HCT116 (cell line): ENCODE results near the gene COTL1. TPM values are rescaled to one million over a fixed set of nuclear protein-coding genes. Genes with fewer than 3 reads are reported as not detected.

Experiments
- ATAC-seq: fragments of 200-7000 bp; cut with Tn5 transposase; 2 replicates; pipeline ENCODE4 v1.9.1; 2020; ENCODE audit warnings: mild to moderate bottlenecking, moderate library complexity
- BruUV-seq: library from RNA; stranded (reverse); fragments of 400-500 nt; replicated peaks from 2 replicates; lab custom pipeline; 2021; lab: Mats Ljungman, UMichigan
- CTCF ChIA-PET: fragments of 300-600 bp; sonication (Branson Sonifier 250); formaldehyde crosslinking; loops from one replicate; lab custom pipeline; 2021; ENCODE audit warnings: antibody characterized with exemption; lab: Charles Lee
- POLR2A ChIA-PET: fragments of 300-600, 350-600 bp; sonication (Branson Sonifier 250); formaldehyde crosslinking; loops from one replicate; lab custom pipeline; 2021; ENCODE audit warnings: antibody characterized with exemption; lab: Charles Lee
- RAD21 ChIA-PET, 2 experiments: fragments of 300-600 bp; sonication (Branson Sonifier 250); formaldehyde crosslinking; loops; one replicate each; lab custom pipeline; 2023; ENCODE audit warnings: low total read pairs in 2 of 2; ENCODE audit not compliant: uncharacterized antibody in 2 of 2, unreplicated experiment in 2 of 2, low non-redundant PET in 1 of 2; lab: Charles Lee
- DNase-seq: peaks from one replicate; pipeline ENCODE4 v3.0.0-alpha.2; 2010; ENCODE audit warnings: low read depth, low spot score
- H2AFZ ChIP-seq: fragments of 200-600 bp; shearing (Covaris generic), sonication (generic); 2 replicates; pipeline ENCODE4 v1.6.1; 2017; ENCODE audit warnings: low read depth, mixed run types, mixed read lengths, antibody characterized with exemption, low read length; ENCODE audit not compliant: poor library complexity, severe bottlenecking
- H3K27ac ChIP-seq: 2 replicates; pipeline ENCODE4 v1.5.1; 2012; ENCODE audit warnings: low read depth, low read length
- H3K27me3 ChIP-seq: fragments of 200-600 bp; sonication (generic); 2 replicates; pipeline ENCODE4 v1.6.1; 2016; ENCODE audit warnings: mixed run types, low read length, mixed read lengths; ENCODE audit not compliant: insufficient read depth
- H3K36me3 ChIP-seq, 2 experiments: fragments of 200-500 bp in 1 of 2; fragments of 200-600 bp in 1 of 2; sonication (Bioruptor generic) in 1 of 2; sonication (generic) in 1 of 2; 2 replicates each; pipeline versions ENCODE4 v1.5.1 to v1.6.1; 2014 to 2016; ENCODE audit warnings: low read length in 2 of 2, inconsistent platforms in 1 of 2, mixed read lengths in 1 of 2, mixed run types in 1 of 2; ENCODE audit not compliant: insufficient read depth in 2 of 2, control insufficient read depth in 1 of 2
- H3K4me1 ChIP-seq, 2 experiments: fragments of 200-600 bp in 1 of 2; sonication (generic) in 1 of 2; 2 replicates each; pipeline versions ENCODE4 v1.5.1 to v1.6.1; 2012 to 2017; ENCODE audit warnings: low read length in 2 of 2, inconsistent platforms in 1 of 2, mild to moderate bottlenecking in 1 of 2, mixed read lengths in 1 of 2, mixed run types in 1 of 2, moderate library complexity in 1 of 2; ENCODE audit not compliant: insufficient read depth in 2 of 2, control insufficient read depth in 1 of 2
- H3K4me2 ChIP-seq: fragments of 200-600 bp; sonication (generic); 2 replicates; pipeline ENCODE4 v1.6.1; 2017; ENCODE audit warnings: mixed run types, low read length, mixed read lengths
- H3K4me3 ChIP-seq, 2 experiments: fragments of 200-600 bp in 1 of 2; sonication (generic) in 1 of 2; replicated peaks in 1 of 2; 2 replicates each; pipeline ENCODE4 v1.5.1; 2011 to 2016; ENCODE audit warnings: low read length in 2 of 2, control low read depth in 1 of 2, low read depth in 1 of 2, mild to moderate bottlenecking in 1 of 2, mixed read lengths in 1 of 2, mixed run types in 1 of 2
- H3K79me2 ChIP-seq: fragments of 200-600 bp; sonication (generic); 2 replicates; pipeline ENCODE4 v1.6.1; 2017; ENCODE audit warnings: mild to moderate bottlenecking, mixed run types, low read length, moderate library complexity, mixed read lengths; ENCODE audit not compliant: insufficient read depth
- H3K9ac ChIP-seq: fragments of 200-600 bp; sonication (generic); 2 replicates; pipeline ENCODE4 v1.6.1; 2016; ENCODE audit warnings: low read length, mixed read lengths
- H3K9me2 ChIP-seq: fragments of 200-600 bp; sonication (generic), shearing (Covaris generic); 2 replicates; pipeline ENCODE4 v1.6.1; 2017; ENCODE audit warnings: mixed run types, mild to moderate bottlenecking, moderate library complexity; ENCODE audit not compliant: insufficient read depth
- H3K9me3 ChIP-seq, 2 experiments: fragments of 200-500 bp in 1 of 2; fragments of 200-600 bp in 1 of 2; sonication (Bioruptor generic) in 1 of 2; sonication (generic) in 1 of 2; 2 replicates each; pipeline ENCODE4 v1.6.1; 2014 to 2017; ENCODE audit warnings: low read length in 2 of 2, mixed read lengths in 2 of 2, inconsistent platforms in 1 of 2, low read depth in 1 of 2, mild to moderate bottlenecking in 1 of 2, mixed run types in 1 of 2, moderate library complexity in 1 of 2; ENCODE audit not compliant: control insufficient read depth in 1 of 2, insufficient read depth in 1 of 2
- H4K20me1 ChIP-seq: fragments of 200-600 bp; sonication (generic), shearing (Covaris generic); 2 replicates; pipeline ENCODE4 v1.6.1; 2017; ENCODE audit warnings: mixed run types, mild to moderate bottlenecking, moderate library complexity; ENCODE audit not compliant: insufficient read depth
- CEBPB ChIP-seq: IDR thresholded peaks from 2 replicates; pipeline ENCODE4 v1.6.1; 2012; ENCODE audit warnings: low read depth
- EGR1 ChIP-seq: IDR thresholded peaks from 2 replicates; pipeline ENCODE4 v1.6.1; 2012; ENCODE audit warnings: low read depth
- ELF1 ChIP-seq: IDR thresholded peaks from 2 replicates; pipeline ENCODE4 v1.6.1; 2012; ENCODE audit warnings: low read depth, borderline replicate concordance
- FOSL1 ChIP-seq: IDR thresholded peaks from 2 replicates; pipeline ENCODE4 v1.6.1; 2012; ENCODE audit warnings: low read depth
- POLR2A ChIP-seq: IDR thresholded peaks from 2 replicates; pipeline ENCODE4 v1.7.0; 2011; ENCODE audit warnings: borderline replicate concordance; ENCODE audit not compliant: insufficient read depth, insufficient read length; ENCODE audit errors: extremely low read depth
- SIN3A ChIP-seq: IDR thresholded peaks from 2 replicates; pipeline ENCODE4 v1.6.1; 2012; ENCODE audit warnings: low read depth
- SRF ChIP-seq: IDR thresholded peaks from 2 replicates; pipeline ENCODE4 v1.6.1; 2012; ENCODE audit warnings: low read depth
- TCF7L2 ChIP-seq: IDR thresholded peaks from 2 replicates; pipeline ENCODE4 v1.7.0; 2011; ENCODE audit warnings: borderline replicate concordance, inconsistent platforms; ENCODE audit not compliant: insufficient read depth, insufficient read length; ENCODE audit errors: extremely low read depth
- ZNF274 ChIP-seq: fragments of 200-500 bp; sonication (Bioruptor generic); IDR thresholded peaks from 2 replicates; pipeline ENCODE4 v1.6.1; 2014; ENCODE audit warnings: mild to moderate bottlenecking, low read depth, low read length, inconsistent platforms
- intact Hi-C: fragments of 100-400 bp; cut with micrococcal nuclease; formaldehyde crosslinking; loops from 2 replicates; pipeline ENCODE4 v1.10.0; 2022
- total RNA-seq: library from RNA; stranded (reverse); gene quantifications from one replicate; pipeline ENCODE4 v1.2.1, GENCODE V29; 2021; ENCODE audit not compliant: unreplicated experiment
- TF ChIP-seq, protein P1 (sequence below): IDR thresholded peaks from 2 replicates; pipeline ENCODE4 v1.6.1; 2012; ENCODE audit warnings: low read depth

Gene COTL1
- total RNA-seq, 1 experiment from 2014 or later: 276 TPM

DNA sequence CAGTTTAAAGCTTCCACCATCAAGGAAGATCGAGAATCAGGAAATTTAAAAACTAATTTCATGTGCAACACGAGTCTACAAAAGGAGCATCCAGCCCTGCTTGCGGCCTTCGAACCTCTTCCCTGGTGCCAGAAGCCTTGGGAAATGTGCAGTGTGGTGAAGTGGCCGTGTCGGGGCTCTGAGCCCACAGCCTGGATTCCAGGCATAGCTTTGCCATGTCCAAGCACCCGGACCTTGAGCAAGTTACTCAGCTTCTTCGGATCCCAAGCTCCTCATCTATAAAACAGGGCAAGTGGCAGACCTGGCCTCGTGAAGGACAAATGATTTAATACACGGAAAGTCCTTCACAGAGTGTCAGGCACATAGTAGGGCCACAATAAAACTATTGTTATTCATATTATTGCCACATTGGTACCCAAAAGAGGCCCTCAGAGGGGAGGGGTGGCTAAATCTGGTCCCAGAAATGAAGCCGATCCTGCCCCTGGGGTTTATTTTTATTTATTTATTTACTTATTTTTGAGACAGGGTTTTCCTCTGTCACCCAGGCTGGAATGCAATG is 34.8 kb downstream of the COTL1 start:
- POLR2A ChIA-PET: no interaction called here
- Histone ChIP-seq H3K4me1 (peaks cover under 1 to 9% of the 10 kb centered on the region in 2 experiments; a peak in 2 of 4 replicates), H3K4me3 (no peak overlapping the region), H3K9me3 (no peaks in the 10 kb centered on the region), H3K9ac (no peak overlapping the region), H3K36me3 (0 out of 4 replicates have a peak, but pooled peaks cover 2 to 5% of the 10 kb centered on the region in 2 experiments), H4K20me1 (peaks cover 10% of the 10 kb centered on the region; the same call in 1 of the 2 replicates), H2AFZ (no peak overlapping the region), H3K4me2 (no peak overlapping the region), H3K9me2 (no peaks in the 10 kb centered on the region), H3K27ac (no peak overlapping the region), H3K27me3 (no peaks in the 10 kb centered on the region), H3K79me2 (peaks cover 53% of the 10 kb centered on the region; the same call in 1 of the 2 replicates)
- CTCF ChIA-PET: interaction anchor here (0.6 to 0.9 kb wide), 2 partner anchors 72 to 340 kb away, joined by 3 read pairs; no protein-coding TSS in a partner anchor
- RAD21 ChIA-PET: no interaction called here
- no peak for ATAC-seq
- no TSS peak for BruUV-seq
- intact Hi-C loops: no loop called here
- DNase-seq: no peak
- no peak for TF ChIP-seq ELF1
- TF ChIP-seq FOSL1: no peak

DNA sequence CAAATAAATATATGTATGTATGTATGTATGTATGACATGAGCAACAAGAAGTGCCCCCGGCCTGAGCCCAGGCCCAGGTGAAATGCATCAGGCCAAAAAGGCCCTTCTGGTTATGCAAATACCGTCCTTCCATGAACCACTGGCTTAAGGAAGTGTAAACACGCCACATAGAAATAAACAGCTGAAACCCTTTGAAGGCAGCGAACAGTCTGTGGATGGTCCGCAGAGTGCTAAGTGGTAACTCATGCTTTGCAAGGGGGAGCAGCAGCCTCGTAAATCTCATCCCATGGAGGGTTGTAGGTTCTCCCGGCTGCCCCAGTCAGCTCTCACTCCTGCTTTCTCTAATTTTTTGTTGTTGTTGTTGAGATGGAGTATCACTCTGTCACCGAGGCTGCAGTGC is 36.7 kb downstream of the COTL1 start:
- Histone ChIP-seq H3K79me2 (peaks cover 71% of the 10 kb centered on the region; the same call in 1 of the 2 replicates), H3K27me3 (no peaks in the 10 kb centered on the region), H3K4me2 (no peak overlapping the region), H2AFZ (no peak overlapping the region), H4K20me1 (peaks cover 9% of the 10 kb centered on the region; the same call in 1 of the 2 replicates), H3K4me3 (no peak overlapping the region), H3K4me1 (peaks cover 7 to 22% of the 10 kb centered on the region in 2 experiments; a peak in 2 of 4 replicates), H3K27ac (no peak overlapping the region), H3K9me3 (no peaks in the 10 kb centered on the region), H3K9me2 (no peaks in the 10 kb centered on the region), H3K36me3 (0 out of 4 replicates have a peak, but pooled peaks cover 0 to 5% of the 10 kb centered on the region in 2 experiments), H3K9ac (no peak overlapping the region)
- no peak for ATAC-seq
- TF ChIP-seq FOSL1 (no peak), SRF (no peak), ZNF274 (no peak), POLR2A (no peak), SIN3A (no peak), EGR1 (no peak), CEBPB (no peak), TCF7L2 (no peak)
- TF ChIP-seq, protein P1, sequence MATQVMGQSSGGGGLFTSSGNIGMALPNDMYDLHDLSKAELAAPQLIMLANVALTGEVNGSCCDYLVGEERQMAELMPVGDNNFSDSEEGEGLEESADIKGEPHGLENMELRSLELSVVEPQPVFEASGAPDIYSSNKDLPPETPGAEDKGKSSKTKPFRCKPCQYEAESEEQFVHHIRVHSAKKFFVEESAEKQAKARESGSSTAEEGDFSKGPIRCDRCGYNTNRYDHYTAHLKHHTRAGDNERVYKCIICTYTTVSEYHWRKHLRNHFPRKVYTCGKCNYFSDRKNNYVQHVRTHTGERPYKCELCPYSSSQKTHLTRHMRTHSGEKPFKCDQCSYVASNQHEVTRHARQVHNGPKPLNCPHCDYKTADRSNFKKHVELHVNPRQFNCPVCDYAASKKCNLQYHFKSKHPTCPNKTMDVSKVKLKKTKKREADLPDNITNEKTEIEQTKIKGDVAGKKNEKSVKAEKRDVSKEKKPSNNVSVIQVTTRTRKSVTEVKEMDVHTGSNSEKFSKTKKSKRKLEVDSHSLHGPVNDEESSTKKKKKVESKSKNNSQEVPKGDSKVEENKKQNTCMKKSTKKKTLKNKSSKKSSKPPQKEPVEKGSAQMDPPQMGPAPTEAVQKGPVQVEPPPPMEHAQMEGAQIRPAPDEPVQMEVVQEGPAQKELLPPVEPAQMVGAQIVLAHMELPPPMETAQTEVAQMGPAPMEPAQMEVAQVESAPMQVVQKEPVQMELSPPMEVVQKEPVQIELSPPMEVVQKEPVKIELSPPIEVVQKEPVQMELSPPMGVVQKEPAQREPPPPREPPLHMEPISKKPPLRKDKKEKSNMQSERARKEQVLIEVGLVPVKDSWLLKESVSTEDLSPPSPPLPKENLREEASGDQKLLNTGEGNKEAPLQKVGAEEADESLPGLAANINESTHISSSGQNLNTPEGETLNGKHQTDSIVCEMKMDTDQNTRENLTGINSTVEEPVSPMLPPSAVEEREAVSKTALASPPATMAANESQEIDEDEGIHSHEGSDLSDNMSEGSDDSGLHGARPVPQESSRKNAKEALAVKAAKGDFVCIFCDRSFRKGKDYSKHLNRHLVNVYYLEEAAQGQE: no peak
- intact Hi-C loops: no loop called here
- ChIA-PET RAD21 (interaction anchor here in 1 of 2 experiments (0.6 kb wide), 1 partner anchor 41 kb away, joined by 4 read pairs; no protein-coding TSS in a partner anchor), POLR2A (no interaction called here), CTCF (no interaction called here)
- DNase-seq: no peak
- no TSS peak for BruUV-seq
